Activated CD4-positive, alpha-beta memory T cell treated with anti-CD3 and anti-CD28 coated beads, Interleukin-2, amount 10 ng/mL, durations not matched to agents 7 days and 5 days (primary cell): ENCODE measurements around the gene DEPDC4. TPM values are rescaled to one million over a fixed set of nuclear protein-coding genes. Genes with fewer than 3 reads are reported as not detected.
"Not testable (repeated sequence)": the region's sequence is repeated elsewhere in the genome, so short reads cannot be mapped to it uniquely, and the experiment has no call there.

ENCODE experiments used
- CTCF ChIA-PET: fragments of 350-600 bp; sonication (Branson Sonifier 250); formaldehyde crosslinking; loops from one replicate; lab custom pipeline; 2021; ENCODE audit warnings: antibody characterized with exemption, inconsistent platforms; lab: Charles Lee
- POLR2A ChIA-PET: fragments of 350-600 bp; sonication (Branson Sonifier 250); formaldehyde crosslinking; loops from one replicate; lab custom pipeline; 2021; ENCODE audit warnings: antibody characterized with exemption; lab: Charles Lee
- DNase-seq: peaks from one replicate; pipeline ENCODE4 v3.0.0-alpha.2; 2020
- H3K27ac Mint-ChIP-seq: one replicate; pipeline ENCODE4 v1.8.0; 2021; ENCODE audit warnings: mild to moderate bottlenecking, mixed read lengths
- H3K27me3 Mint-ChIP-seq: one replicate; pipeline ENCODE4 v1.8.0; 2021; ENCODE audit warnings: mixed read lengths
- H3K36me3 Mint-ChIP-seq: one replicate; pipeline ENCODE4 v1.8.0; 2021; ENCODE audit warnings: low read depth, mixed read lengths
- H3K4me1 Mint-ChIP-seq: one replicate; pipeline ENCODE4 v1.8.0; 2021; ENCODE audit warnings: mixed read lengths
- H3K4me3 Mint-ChIP-seq: one replicate; pipeline ENCODE4 v1.8.0; 2021; ENCODE audit warnings: mild to moderate bottlenecking, mixed read lengths
- H3K9me3 Mint-ChIP-seq: one replicate; pipeline ENCODE4 v1.8.0; 2021; ENCODE audit warnings: mixed read lengths
- total RNA-seq, 2 experiments: library from RNA; stranded (reverse); gene quantifications; one replicate each; pipeline ENCODE4 v1.2.3, GENCODE V29; 2021

Gene DEPDC4
- total RNA-seq, 2 experiments from 2014 or later, result 1.3 to 2.1 TPM

DNA sequence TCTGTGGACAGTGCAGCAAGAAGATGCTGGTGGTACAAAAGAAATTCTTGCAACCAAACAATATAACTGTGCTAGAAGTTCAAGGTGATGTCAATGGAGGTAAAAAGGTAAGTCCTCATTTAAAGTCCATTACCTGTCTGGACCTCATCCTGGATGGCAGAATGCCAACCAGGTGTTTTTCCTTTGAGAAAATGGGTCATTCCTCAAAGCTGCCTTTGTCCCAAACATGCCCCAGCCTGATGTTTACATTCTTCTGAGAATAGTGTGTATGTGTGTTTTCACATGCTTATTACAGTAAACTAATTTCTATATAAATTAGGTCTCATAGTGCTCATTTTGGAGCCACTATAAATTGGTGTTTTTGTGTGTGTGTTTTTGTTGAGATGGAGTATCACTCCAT is 41.4 kb downstream of the DEPDC4 start:
- no peak overlapping the region for H3K27ac Mint-ChIP-seq
- ChIA-PET CTCF (interaction anchor here (1.4 kb wide), 1 partner anchor 179 kb away, joined by 6 read pairs; no protein-coding TSS in a partner anchor), POLR2A (interaction anchor here (1.4 kb wide), 2 partner anchors 25 to 41 kb away, joined by 3 read pairs; partner anchors contain the start of genes ACTR6, DEPDC4 and SCYL2)
- no peaks in the 10 kb centered on the region for H3K9me3 Mint-ChIP-seq
- peaks cover 34% of the 10 kb centered on the region for H3K36me3 Mint-ChIP-seq
- no peaks in the 10 kb centered on the region for H3K4me1 Mint-ChIP-seq
- no peaks in the 10 kb centered on the region for H3K27me3 Mint-ChIP-seq
- DNase-seq, result no peak
- H3K4me3 Mint-ChIP-seq, result no peak overlapping the region

DNA sequence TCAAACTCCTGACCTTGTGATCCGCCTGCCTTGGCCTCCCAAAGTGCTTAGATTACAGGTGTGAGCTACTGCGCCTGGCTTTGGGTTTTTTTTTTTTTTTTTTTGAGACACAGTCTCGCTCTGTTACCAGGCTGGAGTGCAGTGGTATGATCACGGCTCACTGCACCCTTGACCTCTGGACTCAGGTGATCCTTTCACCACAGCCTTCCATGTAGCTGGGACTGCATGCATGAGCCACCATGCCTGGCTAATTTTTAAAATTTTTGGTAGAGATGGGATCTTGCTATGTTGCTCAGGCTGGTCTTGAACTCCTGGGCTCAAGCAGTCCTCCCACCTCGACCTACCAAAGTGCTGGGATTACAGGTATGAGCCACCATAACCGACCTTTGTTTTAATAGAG is 44.7 kb downstream of the DEPDC4 start:
- not testable (repeated sequence) for DNase-seq, H3K4me3 Mint-ChIP-seq, H3K27ac Mint-ChIP-seq, H3K4me1 Mint-ChIP-seq, H3K9me3 Mint-ChIP-seq, H3K27me3 Mint-ChIP-seq
- H3K36me3 Mint-ChIP-seq, result peaks cover 50% of the 10 kb centered on the region
- CTCF ChIA-PET, result interaction anchor here (0.9 kb wide), 1 partner anchor 183 kb away, joined by 3 read pairs; no protein-coding TSS in a partner anchor
- POLR2A ChIA-PET, result interaction anchor here (0.7 to 1.1 kb wide), 2 partner anchors 44 to 1837 kb away, joined by 3 to 5 read pairs; partner anchors contain the start of genes DEPDC4 and SCYL2

DNA sequence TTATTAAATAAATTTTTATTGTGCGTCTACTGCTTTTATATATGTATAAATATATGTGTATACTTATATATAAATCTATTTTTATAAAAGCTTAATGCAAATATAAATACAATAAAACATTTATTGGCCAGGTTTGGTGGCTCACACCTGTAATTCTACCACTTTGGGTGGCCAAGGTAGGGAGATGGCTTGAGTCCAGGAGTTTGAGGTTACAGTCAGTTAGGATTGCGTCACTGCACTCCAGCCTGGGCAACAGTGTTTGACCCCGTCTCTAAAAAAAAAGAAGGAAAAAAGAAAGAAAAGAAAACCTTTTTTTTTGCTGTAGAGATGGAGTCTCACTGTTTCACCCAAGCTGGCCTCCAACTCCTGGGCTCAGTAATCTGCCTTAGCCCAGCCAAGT is 45.4 kb downstream of the DEPDC4 start:
- ChIA-PET CTCF (interaction anchor here (0.7 to 0.9 kb wide), 2 partner anchors 184 to 327 kb away, joined by 3 read pairs; no protein-coding TSS in a partner anchor), POLR2A (no interaction called here)
- H3K9me3 Mint-ChIP-seq, result no peaks in the 10 kb centered on the region
- H3K4me3 Mint-ChIP-seq, result no peak overlapping the region
- no peak overlapping the region for H3K27ac Mint-ChIP-seq
- H3K36me3 Mint-ChIP-seq, result peaks cover 52% of the 10 kb centered on the region
- H3K27me3 Mint-ChIP-seq, result no peaks in the 10 kb centered on the region
- no peak for DNase-seq
- H3K4me1 Mint-ChIP-seq, result no peaks in the 10 kb centered on the region

DNA sequence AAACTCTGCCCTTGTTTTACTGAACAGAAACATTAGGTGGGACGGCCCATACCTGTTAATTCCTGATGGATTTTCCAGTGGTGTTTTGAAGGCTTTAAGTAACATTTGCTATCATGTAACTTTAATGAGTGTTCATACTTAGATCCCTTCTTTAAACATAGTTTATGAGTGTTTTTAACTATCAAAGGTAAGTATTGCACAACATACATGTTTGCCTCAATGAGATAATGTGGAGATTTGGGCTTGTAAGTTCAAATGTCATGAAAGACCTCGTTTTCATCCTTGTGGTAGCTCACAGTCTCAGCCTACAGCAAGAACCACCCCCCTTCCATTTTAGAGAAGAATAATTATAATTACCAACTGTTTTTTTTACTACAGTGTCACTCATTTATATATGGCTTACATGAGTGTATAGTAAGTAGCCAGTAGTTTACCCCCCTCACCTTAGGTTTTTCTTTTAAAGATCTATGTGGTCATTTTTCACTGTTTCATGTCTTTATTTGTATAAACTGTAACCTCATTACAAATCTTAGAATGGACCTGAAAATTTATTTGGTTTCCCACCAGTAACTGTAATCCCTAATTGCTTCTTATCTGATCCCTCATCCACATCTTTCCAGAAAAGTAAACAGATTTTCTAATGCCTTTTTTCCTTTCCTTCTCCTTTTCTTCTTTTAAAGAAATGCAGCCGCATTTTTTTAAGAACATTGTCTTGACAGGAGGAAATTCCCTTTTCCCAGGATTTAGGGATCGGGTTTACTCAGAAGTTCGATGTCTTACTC is 47.4 kb downstream of the DEPDC4 start:
- Mint-ChIP-seq H3K36me3 (peaks cover 58% of the 10 kb centered on the region), H3K4me3 (no peak overlapping the region), H3K9me3 (no peaks in the 10 kb centered on the region), H3K27ac (no peak overlapping the region), H3K27me3 (no peaks in the 10 kb centered on the region), H3K4me1 (peaks cover 3% of the 10 kb centered on the region)
- ChIA-PET POLR2A (no interaction called here), CTCF (no interaction called here)
- no peak for DNase-seq

- Mint-ChIP-seq H3K27ac (no peak overlapping the region), H3K4me3 (no peak overlapping the region), H3K9me3 (no peaks in the 10 kb centered on the region), H3K4me1 (peaks cover 7% of the 10 kb centered on the region), H3K36me3 (peaks cover 59% of the 10 kb centered on the region), H3K27me3 (no peaks in the 10 kb centered on the region)
- CTCF ChIA-PET, result no interaction called here
- POLR2A ChIA-PET, result no interaction called here
- no peak for DNase-seq
Measured at GRCh38 chr12:100216337-100216736, 50.5 kb downstream of the DEPDC4 start.

GRCh38 chr12:100215209-100215608 is 51.7 kb downstream of the DEPDC4 start:
- ChIA-PET CTCF (no interaction called here), POLR2A (no interaction called here)
- no peak overlapping the region for H3K27ac Mint-ChIP-seq
- H3K4me1 Mint-ChIP-seq, result peaks cover 7% of the 10 kb centered on the region
- no peak for DNase-seq
- H3K27me3 Mint-ChIP-seq, result no peaks in the 10 kb centered on the region
- no peak overlapping the region for H3K4me3 Mint-ChIP-seq
- peaks cover 58% of the 10 kb centered on the region for H3K36me3 Mint-ChIP-seq
- H3K9me3 Mint-ChIP-seq, result no peaks in the 10 kb centered on the region

GRCh38 chr12:100214518-100214917 is 52.4 kb downstream of the DEPDC4 start:
- no peak overlapping the region for H3K27ac Mint-ChIP-seq
- POLR2A ChIA-PET, result interaction anchor here (2.0 kb wide), 1 partner anchor 13 kb away, joined by 10 read pairs; the partner anchor contains the start of gene ACTR6
- H3K4me3 Mint-ChIP-seq, result no peak overlapping the region
- no peaks in the 10 kb centered on the region for H3K27me3 Mint-ChIP-seq
- no peak for DNase-seq
- peaks cover 56% of the 10 kb centered on the region for H3K36me3 Mint-ChIP-seq
- CTCF ChIA-PET, result interaction anchor here (1.8 kb wide), 1 partner anchor 14 kb away, joined by 7 read pairs; the partner anchor contains the start of gene ACTR6
- peaks cover 7% of the 10 kb centered on the region for H3K4me1 Mint-ChIP-seq
- no peaks in the 10 kb centered on the region for H3K9me3 Mint-ChIP-seq

GRCh38 chr12:100213016-100213891 is 53.6 kb downstream of the DEPDC4 start:
- POLR2A ChIA-PET, result interaction anchor here (2.0 kb wide), 1 partner anchor 12 kb away, joined by 10 read pairs; the partner anchor contains the start of gene ACTR6
- Mint-ChIP-seq H3K4me1 (peaks cover 8% of the 10 kb centered on the region), H3K4me3 (no peak overlapping the region), H3K36me3 (peaks cover 61% of the 10 kb centered on the region), H3K9me3 (no peaks in the 10 kb centered on the region), H3K27me3 (no peaks in the 10 kb centered on the region), H3K27ac (no peak overlapping the region)
- CTCF ChIA-PET, result interaction anchor here (1.2 to 1.8 kb wide), 2 partner anchors 12 to 16 kb away, joined by 3 to 7 read pairs; partner anchors contain the start of gene ACTR6
- DNase-seq, result no peak

DNA sequence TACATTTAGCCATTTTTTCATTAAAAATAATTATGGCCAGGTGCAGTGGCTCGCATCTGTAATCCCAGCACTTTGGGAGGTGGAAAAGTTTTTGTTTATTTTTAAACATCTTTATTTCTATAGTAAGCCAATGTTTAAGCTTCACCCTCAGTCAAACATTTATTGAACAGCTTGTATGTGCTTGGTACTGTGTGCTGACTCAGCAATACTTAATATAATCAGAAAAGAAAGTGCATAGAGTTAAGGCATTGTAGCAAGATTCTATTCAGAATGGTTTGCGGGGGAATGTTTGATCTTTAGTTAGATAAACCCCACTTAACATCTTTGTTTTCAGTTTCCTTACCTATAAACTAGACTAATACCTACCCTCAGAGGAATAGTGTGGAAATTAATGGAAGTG is 55.2 kb downstream of the DEPDC4 start:
- no peaks in the 10 kb centered on the region for H3K27me3 Mint-ChIP-seq
- ChIA-PET CTCF (no interaction called here), POLR2A (no interaction called here)
- peaks cover 8% of the 10 kb centered on the region for H3K4me1 Mint-ChIP-seq
- no peak overlapping the region for H3K4me3 Mint-ChIP-seq
- no peak for DNase-seq
- no peaks in the 10 kb centered on the region for H3K9me3 Mint-ChIP-seq
- no peak overlapping the region for H3K27ac Mint-ChIP-seq
- peaks cover 63% of the 10 kb centered on the region for H3K36me3 Mint-ChIP-seq

GRCh38 chr12:100208834-100209233 is 58.0 kb downstream of the DEPDC4 start:
- H3K4me1 Mint-ChIP-seq, result peaks cover 8% of the 10 kb centered on the region
- no peak overlapping the region for H3K4me3 Mint-ChIP-seq
- POLR2A ChIA-PET, result no interaction called here
- DNase-seq, result no peak
- H3K9me3 Mint-ChIP-seq, result no peaks in the 10 kb centered on the region
- H3K27me3 Mint-ChIP-seq, result no peaks in the 10 kb centered on the region
- CTCF ChIA-PET, result interaction anchor here (1.5 kb wide), 1 partner anchor 20 kb away, joined by 3 read pairs; no protein-coding TSS in a partner anchor
- H3K36me3 Mint-ChIP-seq, result peaks cover 41% of the 10 kb centered on the region
- no peak overlapping the region for H3K27ac Mint-ChIP-seq

DNA sequence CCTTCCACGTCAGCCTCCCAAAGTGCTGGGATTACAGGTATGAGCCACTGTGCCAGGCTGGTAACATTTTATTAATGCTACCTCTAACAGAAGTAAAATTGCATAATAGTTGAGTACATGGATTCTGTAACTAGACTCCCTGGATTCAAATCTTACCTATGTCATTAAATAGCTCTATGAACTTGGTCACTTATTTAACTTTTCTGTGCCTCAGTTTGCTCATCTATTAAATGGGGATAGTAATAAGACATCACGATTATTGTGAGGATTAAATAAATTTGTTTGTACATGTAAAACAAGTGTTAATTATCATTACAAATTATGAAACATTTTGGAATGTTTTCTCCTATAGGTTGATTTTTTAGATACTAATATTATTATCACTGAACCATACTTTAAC is 59.6 kb downstream of the DEPDC4 start:
- CTCF ChIA-PET, result no interaction called here
- peaks cover 20% of the 10 kb centered on the region for H3K4me1 Mint-ChIP-seq
- H3K4me3 Mint-ChIP-seq, result no peak overlapping the region
- DNase-seq, result no peak
- no peaks in the 10 kb centered on the region for H3K9me3 Mint-ChIP-seq
- no peak overlapping the region for H3K27ac Mint-ChIP-seq
- peaks cover 38% of the 10 kb centered on the region for H3K36me3 Mint-ChIP-seq
- no peaks in the 10 kb centered on the region for H3K27me3 Mint-ChIP-seq
- POLR2A ChIA-PET, result no interaction called here

GRCh38 chr12:100201604-100202423 is 65.1 kb downstream of the DEPDC4 start:
- Mint-ChIP-seq H3K4me1 (peaks cover 44% of the 10 kb centered on the region), H3K27ac (peak overlapping the region; percentile 99), H3K4me3 (peak overlapping the region; percentile 95), H3K9me3 (no peaks in the 10 kb centered on the region), H3K27me3 (no peaks in the 10 kb centered on the region), H3K36me3 (peaks cover 14% of the 10 kb centered on the region)
- DNase-seq, result no peak
- POLR2A ChIA-PET, result interaction anchor here (0.8 to 3.7 kb wide), 9 partner anchors 9 to 1609 kb away, joined by 3 to 70 read pairs (median 6); partner anchors contain the start of genes DEPDC4, SCYL2, SLC25A3 and UTP20
- CTCF ChIA-PET, result interaction anchor here (0.7 to 3.4 kb wide), 6 partner anchors 16 to 66 kb away, joined by 3 to 13 read pairs (median 6); no protein-coding TSS in a partner anchor
